GM12878 (cell line): ENCODE measurements around the gene IL17RE. TPM values are rescaled to one million over a fixed set of nuclear protein-coding genes. Genes with fewer than 3 reads are reported as not detected.

Source experiments
- ATAC-seq: fragments of 200-7000 bp; cut with Tn5 transposase; 3 replicates; pipeline ENCODE4 v1.9.1; 2020; ENCODE audit warnings: mild to moderate bottlenecking, moderate library complexity
- BruUV-seq: library from RNA; stranded (reverse); fragments of 400-500 nt; replicated peaks from 2 replicates; lab custom pipeline; 2021; lab: Mats Ljungman, UMichigan
- CTCF ChIA-PET: fragments of 300-600 bp; sonication (Branson Sonifier 250); formaldehyde crosslinking; extraction: SDS; loops from one replicate; lab custom pipeline; 2021; ENCODE audit warnings: inconsistent platforms; lab: Yijun Ruan, JAX
- POLR2A ChIA-PET: fragments of 350-600 bp; formaldehyde crosslinking; extraction: SDS; loops from one replicate; lab custom pipeline; 2021; ENCODE audit warnings: inconsistent platforms; lab: Charles Lee
- RAD21 ChIA-PET: fragments of 300-600 bp; sonication (Branson Sonifier 250); formaldehyde crosslinking; loops from one replicate; lab custom pipeline; 2023; ENCODE audit warnings: antibody characterized with exemption; ENCODE audit not compliant: unreplicated experiment; lab: Charles Lee
- SMC1A ChIA-PET: fragments of 300-600 bp; sonication (Branson Sonifier 250); formaldehyde crosslinking; loops from one replicate; lab custom pipeline; 2023; ENCODE audit not compliant: unreplicated experiment, uncharacterized antibody; lab: Charles Lee
- DNase-seq: peaks from one replicate; pipeline ENCODE4 v3.0.0-alpha.2; 2011; ENCODE audit warnings: low read depth, low spot score
- FAIRE-seq: peaks from 3 replicates; lab custom pipeline; 2011; peaks lifted over from hg19 to GRCh38; lab: Jason Lieb, UNC
- H2AFZ ChIP-seq: 2 replicates; pipeline ENCODE4 v1.6.0; 2011; ENCODE audit warnings: low read depth, low read length, control low read depth; ENCODE audit not compliant: control insufficient read depth
- H3K27ac ChIP-seq: 2 replicates; pipeline ENCODE4 v1.5.1; 2011; ENCODE audit warnings: control low read depth; ENCODE audit not compliant: control insufficient read depth, insufficient read depth
- H3K27me3 ChIP-seq, 2 experiments: replicated peaks in 1 of 2; 2 replicates each; pipeline versions ENCODE4 v1.6.0 to v1.6.1; 2011; ENCODE audit warnings: low read length in 1 of 2; ENCODE audit not compliant: control insufficient read depth in 2 of 2, insufficient read depth in 2 of 2
- H3K36me3 ChIP-seq, 2 experiments: 2 replicates each; pipeline ENCODE4 v1.5.1; 2011; ENCODE audit warnings: low read length in 1 of 2; ENCODE audit not compliant: control insufficient read depth in 2 of 2, insufficient read depth in 2 of 2
- H3K4me1 ChIP-seq: 2 replicates; pipeline ENCODE4 v1.6.1; 2011; ENCODE audit warnings: mild to moderate bottlenecking, low read length, moderate library complexity, mixed read lengths; ENCODE audit not compliant: control insufficient read depth, insufficient read depth
- H3K4me2 ChIP-seq: 2 replicates; pipeline ENCODE4 v1.6.0; 2011; ENCODE audit warnings: control low read depth; ENCODE audit not compliant: control insufficient read depth, insufficient read depth
- H3K4me3 ChIP-seq: fragments of 200-600 bp; sonication (generic); 2 replicates; pipeline ENCODE4 v1.5.1; 2016
- H3K79me2 ChIP-seq: 2 replicates; pipeline ENCODE4 v1.6.0; 2011; ENCODE audit warnings: low read length; ENCODE audit not compliant: control insufficient read depth, insufficient read depth
- H3K9ac ChIP-seq: 2 replicates; pipeline ENCODE4 v1.8.0; 2011; ENCODE audit warnings: low read length, control low read depth, mixed read lengths; ENCODE audit not compliant: control insufficient read depth, insufficient read depth
- H3K9me3 ChIP-seq: replicated peaks from 3 replicates; pipeline ENCODE4 v1.5.1; 2011; ENCODE audit warnings: mild to moderate bottlenecking, low read length; ENCODE audit not compliant: control insufficient read depth, insufficient read depth
- H4K20me1 ChIP-seq: 2 replicates; pipeline ENCODE4 v1.6.0; 2011; ENCODE audit not compliant: control insufficient read depth, insufficient read depth
- ASH2L ChIP-seq: fragments of 300-600, 200-600 bp; sonication (generic); IDR thresholded peaks from 2 replicates; pipeline ENCODE4 v1.6.1; 2017; ENCODE audit warnings: low read depth, mild to moderate bottlenecking, borderline replicate concordance
- DPF2 ChIP-seq: fragments of 450-650 bp; IDR thresholded peaks from 2 replicates; pipeline ENCODE4 v1.6.1; 2017; ENCODE audit warnings: mild to moderate bottlenecking
- ETV6 ChIP-seq, 2 experiments: fragments of 450-650 bp in 1 of 2; IDR thresholded peaks in 1 of 2; conservative IDR thresholded peaks in 1 of 2; 2 replicates each; pipeline ENCODE4 v1.6.1; 2014; ENCODE audit warnings: antibody characterized with exemption in 1 of 2, borderline replicate concordance in 1 of 2, low read depth in 1 of 2, mild to moderate bottlenecking in 1 of 2, moderate library complexity in 1 of 2
- MYB ChIP-seq: fragments of 150-350 bp; IDR thresholded peaks from 2 replicates; pipeline ENCODE4 v1.6.1; 2014; ENCODE audit warnings: mild to moderate bottlenecking, low read depth, low read length, borderline replicate concordance
- SUZ12 ChIP-seq: fragments of 200-600 bp; sonication (generic); IDR thresholded peaks from one replicate; pipeline ENCODE4 v1.6.1; 2018; ENCODE audit warnings: antibody characterized with exemption, mild to moderate bottlenecking; ENCODE audit not compliant: unreplicated experiment
- TAF1 ChIP-seq: IDR thresholded peaks from 2 replicates; pipeline ENCODE4 v1.6.1; 2011; ENCODE audit warnings: mild to moderate bottlenecking, low read depth, low read length, borderline replicate concordance
- TARDBP ChIP-seq: IDR thresholded peaks from 2 replicates; pipeline ENCODE4 v1.6.1; 2016; ENCODE audit warnings: borderline replicate concordance
- TCF12 ChIP-seq: IDR thresholded peaks from 2 replicates; pipeline ENCODE4 v1.6.1; 2011; ENCODE audit warnings: low read depth, mild to moderate bottlenecking, low read length
- TCF7 ChIP-seq: IDR thresholded peaks from 2 replicates; pipeline ENCODE4 v1.6.1; 2014; ENCODE audit warnings: antibody characterized with exemption, borderline replicate concordance
- ZSCAN29 ChIP-seq: fragments of 450-650 bp; IDR thresholded peaks from 2 replicates; pipeline ENCODE4 v1.6.1; 2017; ENCODE audit warnings: mild to moderate bottlenecking, moderate library complexity
- WGBS: methylation state at CpG from one replicate; pipeline ENCODE4 v1.1.6; 2016; ENCODE audit warnings: low lambda C conversion rate; ENCODE audit not compliant: insufficient replicate concordance, insufficient coverage; ENCODE audit errors: missing lambda C conversion rate; 5-methylcytosine and 5-hydroxymethylcytosine counted together
- in situ Hi-C: fragments of 300-500 bp; cut with MboI; formaldehyde crosslinking; loops from 9 replicates; pipeline ENCODE4 v1.14.3; 2018; ENCODE audit warnings: mixed read lengths
- intact Hi-C: fragments of 100-400 bp; cut with micrococcal nuclease; formaldehyde crosslinking; loops from one replicate; pipeline ENCODE4 v1.14.2; 2022; ENCODE audit not compliant: unreplicated experiment
- polyA plus RNA-seq, 11 experiments: library from polyadenylated mRNA; depleted of rRNA in 4 of 11; unstranded in 6 of 11; stranded (reverse) in 5 of 11; fragments of >200 nt; fragmentation: Nextera tagmentation in 4 of 11; fragmentation: Illumina TruSeq in 1 of 11; extraction: Ambion mirVana in 4 of 11; extraction: Trizol in 1 of 11; gene quantifications; 1 replicate in 1 of 11; 2 replicates in 10 of 11; pipeline versions ENCODE4 v1.2.1 to v1.2.3, GENCODE V29; 2011 to 2016; ENCODE audit warnings: inconsistent platforms in 2 of 11, missing spikeins in 2 of 11, low read depth in 1 of 11
- total RNA-seq, 4 experiments: library from RNA; depleted of rRNA in 3 of 4; stranded (reverse); fragments of >200 nt in 3 of 4; fragmentation: Illumina TruSeq in 1 of 4; extraction: Trizol in 1 of 4; gene quantifications; 2 replicates each; pipeline versions ENCODE4 v1.2.1 to v1.2.3, GENCODE V29; 2013 to 2021
- TF ChIP-seq, protein P1 (sequence below): fragments of 450-650 bp; conservative IDR thresholded peaks from 2 replicates; pipeline ENCODE4 v1.6.1; 2017; ENCODE audit warnings: mild to moderate bottlenecking, moderate library complexity
- TF ChIP-seq, protein P2 (sequence below): IDR thresholded peaks from 2 replicates; pipeline ENCODE4 v1.6.1; 2012; ENCODE audit warnings: low read depth, low read length, improper control_type of control experiment

Gene IL17RE
- total and polyA plus RNA-seq, 10 of the 15 experiments (the other 5 are each of a cell fraction or from before 2014, with no cell fraction given) = 0.04 to 0.51 (median 0.12) TPM; not detected in 2

DNA sequence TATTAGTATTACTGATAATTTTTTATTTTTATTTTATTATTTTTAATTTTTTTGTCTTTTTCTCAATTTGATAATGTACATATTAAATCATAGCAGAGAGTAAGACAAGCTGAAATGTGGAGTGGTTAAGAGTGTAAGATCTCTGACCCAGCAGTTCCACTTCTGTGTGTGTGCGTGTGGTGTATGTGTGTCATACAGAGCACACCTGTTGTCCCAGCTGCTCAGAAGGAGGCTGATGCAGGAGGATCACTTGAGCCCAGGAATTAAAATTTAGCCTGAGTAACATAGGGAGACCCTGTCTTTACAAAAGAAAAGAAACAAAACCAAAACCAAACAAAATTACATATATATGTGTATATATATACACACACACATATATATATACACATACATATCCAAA lies 21.2 kb upstream of the IL17RE start:
- ChIA-PET POLR2A (interaction anchor here (1.0 to 3.5 kb wide), 2 partner anchors 9 to 38 kb away, joined by 3 to 35 read pairs; partner anchors contain the start of genes JAGN1 and RPUSD3), SMC1A (no interaction called here), CTCF (interaction anchor here (0.6 kb wide), 2 partner anchors 13 to 173 kb away, joined by 3 read pairs; no protein-coding TSS in a partner anchor), RAD21 (interaction anchor here (0.7 kb wide), 1 partner anchor 232 kb away, joined by 3 read pairs; no protein-coding TSS in a partner anchor)
- Histone ChIP-seq H2AFZ (no peak overlapping the region), H3K36me3 (no peaks in the 10 kb centered on the region), H3K27ac (no peak overlapping the region), H3K79me2 (no peaks in the 10 kb centered on the region), H3K4me3 (no peak overlapping the region)
- no peak for FAIRE-seq
- intact Hi-C loops = no loop called here
- 59% methylated on average over 1 of the region's 1 CpG for WGBS
- no peak for ATAC-seq
- 0 out of 2 replicates have a peak, but pooled peaks have one; percentile 27 for TF ChIP-seq TCF12
- no peak for TF ChIP-seq ZSCAN29
- TF ChIP-seq, all 136 proteins: peak for 1
- Histone ChIP-seq H3K4me1 (peaks cover 5% of the 10 kb centered on the region), H3K27me3 (no peaks in the 10 kb centered on the region), H3K9ac (no peak overlapping the region), H3K4me2 (no peak overlapping the region), H4K20me1 (no peaks in the 10 kb centered on the region), H3K9me3 (no peaks in the 10 kb centered on the region)
- BruUV-seq = no TSS peak
- DNase-seq = no peak
- in situ Hi-C loops = no loop called here

DNA sequence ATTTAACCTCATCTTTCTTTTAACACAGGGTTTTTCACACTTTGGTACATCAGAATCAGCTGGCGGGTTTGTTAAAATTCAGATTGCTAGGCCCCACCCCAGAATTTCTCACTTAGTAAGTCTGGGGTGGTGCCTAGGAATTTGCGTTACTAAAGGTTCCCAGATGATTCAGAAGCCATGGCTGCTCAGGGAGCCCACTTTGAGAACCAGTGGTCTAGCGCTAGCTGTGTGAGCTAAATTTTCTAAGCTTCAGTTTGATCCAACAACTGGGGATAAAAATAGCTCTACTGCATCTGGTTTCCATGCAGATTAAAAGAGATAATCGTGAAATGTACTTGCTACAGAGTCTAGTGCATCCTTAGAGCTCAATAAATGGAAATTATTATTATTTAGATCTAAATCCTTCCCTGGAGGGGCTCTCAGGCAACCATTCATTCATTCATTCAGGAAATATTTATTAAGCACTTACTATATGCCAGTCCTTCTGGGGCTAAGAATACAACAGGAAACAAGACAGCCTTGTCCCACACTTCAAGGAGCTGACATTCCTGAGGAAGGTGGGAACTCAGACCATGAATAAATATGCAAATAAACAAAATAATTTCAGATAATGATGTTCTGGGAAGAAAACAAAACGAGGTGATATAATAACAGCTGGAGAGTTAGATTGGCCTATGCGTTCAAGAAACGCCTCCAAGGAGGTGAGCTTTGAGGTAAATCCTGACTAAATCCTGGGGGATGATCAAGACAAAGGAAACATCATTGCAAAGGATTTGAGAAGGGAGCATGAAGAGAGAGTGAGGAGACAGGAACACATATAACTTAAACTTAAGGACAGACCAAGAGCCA lies 18.7 kb upstream of the IL17RE start:
- FAIRE-seq (no peak), DNase-seq (no peak), ATAC-seq (no peak)
- Histone ChIP-seq H2AFZ (no peak overlapping the region), H3K27me3 (no peaks in the 10 kb centered on the region), H3K79me2 (no peaks in the 10 kb centered on the region), H4K20me1 (no peaks in the 10 kb centered on the region), H3K27ac (no peak overlapping the region), H3K4me2 (no peak overlapping the region), H3K9ac (no peak overlapping the region), H3K36me3 (no peaks in the 10 kb centered on the region), H3K9me3 (no peaks in the 10 kb centered on the region), H3K4me1 (peaks cover 5% of the 10 kb centered on the region), H3K4me3 (no peak overlapping the region)
- 49% methylated on average over 7 of the region's 7 CpGs for WGBS
- SMC1A ChIA-PET = interaction anchor here (0.8 to 1.9 kb wide), 3 partner anchors 39 to 92 kb away, joined by 3 to 5 read pairs (median 3); no protein-coding TSS in a partner anchor
- intact Hi-C loops (no loop called here), in situ Hi-C loops (no loop called here)
- POLR2A ChIA-PET = interaction anchor here (0.5 to 1.2 kb wide), 2 partner anchors 45 to 489 kb away, joined by 3 read pairs; no protein-coding TSS in a partner anchor
- no TSS peak for BruUV-seq
- CTCF ChIA-PET = interaction anchor here (0.9 to 2.0 kb wide), 3 partner anchors 13 to 70 kb away, joined by 3 to 7 read pairs (median 3); no protein-coding TSS in a partner anchor
- RAD21 ChIA-PET = interaction anchor here (0.5 kb wide), 1 partner anchor 136 kb away, joined by 3 read pairs; no protein-coding TSS in a partner anchor
- no peak for TF ChIP-seq DPF2
- TF ChIP-seq, protein P1, sequence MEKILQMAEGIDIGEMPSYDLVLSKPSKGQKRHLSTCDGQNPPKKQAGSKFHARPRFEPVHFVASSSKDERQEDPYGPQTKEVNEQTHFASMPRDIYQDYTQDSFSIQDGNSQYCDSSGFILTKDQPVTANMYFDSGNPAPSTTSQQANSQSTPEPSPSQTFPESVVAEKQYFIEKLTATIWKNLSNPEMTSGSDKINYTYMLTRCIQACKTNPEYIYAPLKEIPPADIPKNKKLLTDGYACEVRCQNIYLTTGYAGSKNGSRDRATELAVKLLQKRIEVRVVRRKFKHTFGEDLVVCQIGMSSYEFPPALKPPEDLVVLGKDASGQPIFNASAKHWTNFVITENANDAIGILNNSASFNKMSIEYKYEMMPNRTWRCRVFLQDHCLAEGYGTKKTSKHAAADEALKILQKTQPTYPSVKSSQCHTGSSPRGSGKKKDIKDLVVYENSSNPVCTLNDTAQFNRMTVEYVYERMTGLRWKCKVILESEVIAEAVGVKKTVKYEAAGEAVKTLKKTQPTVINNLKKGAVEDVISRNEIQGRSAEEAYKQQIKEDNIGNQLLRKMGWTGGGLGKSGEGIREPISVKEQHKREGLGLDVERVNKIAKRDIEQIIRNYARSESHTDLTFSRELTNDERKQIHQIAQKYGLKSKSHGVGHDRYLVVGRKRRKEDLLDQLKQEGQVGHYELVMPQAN = no peak
- no peak for TF ChIP-seq ETV6 (conservative IDR thresholded peaks at IDR 0.05 in 1 of 2, IDR thresholded peaks at IDR 0.05 in 1 of 2; ENCODE audit: borderline replicate concordance in 1 of 2, low read depth in 1 of 2)
- TF ChIP-seq TAF1 = no peak
- no peak for TF ChIP-seq TARDBP
- TF ChIP-seq, protein P2, sequence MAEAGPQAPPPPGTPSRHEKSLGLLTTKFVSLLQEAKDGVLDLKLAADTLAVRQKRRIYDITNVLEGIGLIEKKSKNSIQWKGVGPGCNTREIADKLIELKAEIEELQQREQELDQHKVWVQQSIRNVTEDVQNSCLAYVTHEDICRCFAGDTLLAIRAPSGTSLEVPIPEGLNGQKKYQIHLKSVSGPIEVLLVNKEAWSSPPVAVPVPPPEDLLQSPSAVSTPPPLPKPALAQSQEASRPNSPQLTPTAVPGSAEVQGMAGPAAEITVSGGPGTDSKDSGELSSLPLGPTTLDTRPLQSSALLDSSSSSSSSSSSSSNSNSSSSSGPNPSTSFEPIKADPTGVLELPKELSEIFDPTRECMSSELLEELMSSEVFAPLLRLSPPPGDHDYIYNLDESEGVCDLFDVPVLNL = no peak
- TF ChIP-seq SUZ12 = no peak
- TF ChIP-seq MYB = no peak
- TF ChIP-seq ASH2L = no peak
- no peak for TF ChIP-seq TCF7
